Breast epithelium (tissue), 4 donors: Measurements from ENCODE around the gene ZNF12. TPM values are rescaled to one million over a fixed set of nuclear protein-coding genes. Genes with fewer than 3 reads are reported as not detected.
A peak's percentile ranks its signal among the peaks of the same experiment; 100 is the strongest.
"Not testable (repeated sequence)": the region's sequence is repeated elsewhere in the genome, so short reads cannot be mapped to it uniquely, and the experiment has no call there.

ENCODE experiments used
- DNase-seq, 2 donors: peaks; one replicate each; pipeline ENCODE4 v3.0.0-alpha.2; 2019; ENCODE audit warnings: low spot score in 2 of 2
- H3K27ac ChIP-seq, 2 donors: fragments of 200-600 bp; sonication (generic) in 1 of 2; one replicate each; pipeline ENCODE4 v1.5.1; 2016 to 2019; ENCODE audit warnings: mild to moderate bottlenecking in 1 of 2
- H3K27me3 ChIP-seq, 2 donors: fragments of 200-600 bp; sonication (generic) in 1 of 2; one replicate each; pipeline versions ENCODE4 v1.5.1 to v1.6.0; 2017 to 2019; ENCODE audit warnings: control low read depth in 1 of 2, mild to moderate bottlenecking in 1 of 2
- H3K36me3 ChIP-seq: fragments of 200-600 bp; one replicate; pipeline ENCODE4 v1.5.1; 2019
- H3K4me1 ChIP-seq, 2 donors: fragments of 200-600 bp; sonication (generic); one replicate each; pipeline ENCODE4 v1.5.1; 2016 to 2019; ENCODE audit warnings: control low read depth in 1 of 2
- H3K4me3 ChIP-seq, 3 donors: fragments of 200-600 bp; sonication (generic); 1 replicate in 2 of 3; 2 replicates in 1 of 3; pipeline ENCODE4 v1.5.1; 2016 to 2019; ENCODE audit warnings: mild to moderate bottlenecking in 3 of 3, moderate library complexity in 2 of 3
- H3K9me3 ChIP-seq, 2 donors: fragments of 200-600 bp; sonication (generic) in 1 of 2; one replicate each; pipeline ENCODE4 v1.5.1; 2016 to 2019; ENCODE audit warnings: control low read depth in 1 of 2
- CTCF ChIP-seq, 3 donors: fragments of 450-650 bp; IDR thresholded peaks; one replicate each; pipeline ENCODE4 v1.5.1; 2016 to 2017; ENCODE audit warnings: antibody characterized with exemption in 3 of 3, mild to moderate bottlenecking in 3 of 3, moderate library complexity in 3 of 3
- POLR2A ChIP-seq: fragments of 450-650 bp; IDR thresholded peaks from one replicate; pipeline ENCODE4 v1.6.1; 2016; ENCODE audit warnings: antibody characterized with exemption, mild to moderate bottlenecking, moderate library complexity
- POLR2AphosphoS5 ChIP-seq, 3 donors: sonication (generic); formaldehyde crosslinking; IDR thresholded peaks; one replicate each; pipeline ENCODE4 v1.6.1; 2017; ENCODE audit warnings: antibody characterized with exemption in 3 of 3
- intact Hi-C: fragments of 100-400 bp; cut with DNase I; formaldehyde crosslinking; loops from one replicate; pipeline ENCODE4 v1.15.1; 2023; ENCODE audit warnings: low total_unique reads
- total RNA-seq, 3 donors: library from RNA; depleted of rRNA; stranded (reverse); fragments of >200 nt; gene quantifications; one replicate each; pipeline ENCODE4 v1.1.0, GENCODE V29; 2016

ZNF12 gene
- total RNA-seq, 3 donors from 2014 or later, result 20.6 to 43.0 (median 25.2) TPM

GRCh38 chr7:6729492-6730342, 23.0 kb upstream of the ZNF12 start:
- no peaks in the 10 kb centered on the region for H3K9me3 ChIP-seq
- H3K4me1 ChIP-seq, result no peaks in the 10 kb centered on the region
- peak overlapping the region; percentile 69 to 91 (median 90) for H3K4me3 ChIP-seq
- DNase-seq, result peak; percentile 80 to 87
- H3K27ac ChIP-seq, result peak overlapping the region; percentile 79 to 84
- intact Hi-C loops, result no loop called here
- TF ChIP-seq CTCF (IDR thresholded peaks at IDR 0.05) (no peak), POLR2AphosphoS5 (IDR thresholded peaks at IDR 0.05) (peak; percentile 47 to 65 (median 47)), POLR2A (peak; percentile 22)
- H3K36me3 ChIP-seq, result no peaks in the 10 kb centered on the region
- no peaks in the 10 kb centered on the region for H3K27me3 ChIP-seq

- H3K4me1 ChIP-seq, intact Hi-C loops, H3K27me3 ChIP-seq, DNase-seq, H3K36me3 ChIP-seq, H3K9me3 ChIP-seq: not testable (repeated sequence)
- Histone ChIP-seq H3K27ac (peak overlapping the region; percentile 79 to 84), H3K4me3 (peak overlapping the region; percentile 69 to 91 (median 90))
Observed at GRCh38 chr7:6728893-6729491, 22.2 kb upstream of the ZNF12 start.

- intact Hi-C loops, result no loop called here
- Histone ChIP-seq H3K9me3 (no peaks in the 10 kb centered on the region), H3K36me3 (no peaks in the 10 kb centered on the region), H3K4me1 (no peaks in the 10 kb centered on the region), H3K4me3 (no peak overlapping the region), H3K27ac (no peak overlapping the region), H3K27me3 (no peaks in the 10 kb centered on the region)
- no peak for DNase-seq
- no peak for TF ChIP-seq CTCF (IDR thresholded peaks at IDR 0.05)
Observed at GRCh38 chr7:6727663-6728062, 20.9 kb upstream of the ZNF12 start.

- intact Hi-C loops, result not testable (repeated sequence)
Observed at GRCh38 chr7:6726341-6726740, 19.6 kb upstream of the ZNF12 start.

GRCh38 chr7:6725003-6725402, 18.3 kb upstream of the ZNF12 start:
- Histone ChIP-seq H3K36me3 (no peaks in the 10 kb centered on the region), H3K27me3 (no peaks in the 10 kb centered on the region), H3K4me3 (no peak overlapping the region), H3K4me1 (no peaks in the 10 kb centered on the region), H3K27ac (no peak overlapping the region), H3K9me3 (no peaks in the 10 kb centered on the region)
- no peak for DNase-seq
- intact Hi-C loops, result no loop called here
- TF ChIP-seq POLR2A, result no peak
- TF ChIP-seq CTCF (IDR thresholded peaks at IDR 0.05), result no peak

More at GRCh38 chr7:6726341-6726740, 19.6 kb upstream of the ZNF12 start:
- not testable (repeated sequence) for DNase-seq, H3K4me3 ChIP-seq, H3K27ac ChIP-seq, H3K27me3 ChIP-seq, H3K36me3 ChIP-seq, H3K4me1 ChIP-seq, H3K9me3 ChIP-seq

- H3K27ac ChIP-seq, H3K36me3 ChIP-seq, H3K27me3 ChIP-seq, H3K9me3 ChIP-seq, DNase-seq, H3K4me1 ChIP-seq, H3K4me3 ChIP-seq, intact Hi-C loops: not testable (repeated sequence)
Observed at GRCh38 chr7:6724351-6724750, 17.6 kb upstream of the ZNF12 start.
